HG03342 (cell line): ENCODE data around the gene FKBP9.

Experiments
- ATAC-seq: cut with Tn5 transposase; IDR thresholded peaks from one replicate; pipeline ENCODE4 v1.9.1; 2021; ENCODE audit warnings: mild to moderate bottlenecking, moderate library complexity; ENCODE audit not compliant: unreplicated experiment

Gene FKBP9

GRCh38 chr7:33054261-33054964 is 97.2 kb downstream of the FKBP9 start:
- peak; percentile 47 for ATAC-seq

- no peak for ATAC-seq
Measured at GRCh38 chr7:33055158-33055557, 97.9 kb downstream of the FKBP9 start.
